Ishikawa (cell line): ENCODE results near the gene FERMT3.

Source experiments
- CEBPB ChIP-seq: IDR thresholded peaks from 2 replicates; pipeline ENCODE4 v1.6.1; 2012
- CREB1 ChIP-seq: IDR thresholded peaks from 2 replicates; pipeline ENCODE4 v1.6.1; 2012; ENCODE audit warnings: low read depth
- EGR1 ChIP-seq: IDR thresholded peaks from 2 replicates; pipeline ENCODE4 v1.6.1; 2012
- EP300 ChIP-seq: IDR thresholded peaks from 2 replicates; pipeline ENCODE4 v1.6.1; 2012; ENCODE audit warnings: borderline replicate concordance
- FOXM1 ChIP-seq: IDR thresholded peaks from 2 replicates; pipeline ENCODE4 v1.6.1; 2012; ENCODE audit warnings: low read depth, borderline replicate concordance
- NFIC ChIP-seq: IDR thresholded peaks from 2 replicates; pipeline ENCODE4 v1.6.1; 2012
- RAD21 ChIP-seq: IDR thresholded peaks from 2 replicates; pipeline ENCODE4 v1.6.1; 2012; ENCODE audit warnings: low read depth
- TAF1 ChIP-seq: IDR thresholded peaks from 2 replicates; pipeline ENCODE4 v1.6.1; 2012; ENCODE audit warnings: low read depth, mild to moderate bottlenecking
- TCF12 ChIP-seq: IDR thresholded peaks from 2 replicates; pipeline ENCODE4 v1.6.1; 2012; ENCODE audit warnings: low read depth
- TEAD4 ChIP-seq: IDR thresholded peaks from 2 replicates; pipeline ENCODE4 v1.6.1; 2012
- YY1 ChIP-seq: IDR thresholded peaks from 2 replicates; pipeline ENCODE4 v1.6.1; 2012; ENCODE audit warnings: low read depth
- ZBTB7A ChIP-seq: IDR thresholded peaks from 2 replicates; pipeline ENCODE4 v1.6.1; 2012; ENCODE audit warnings: low read depth
- TF ChIP-seq, protein P1 (sequence below): IDR thresholded peaks from 2 replicates; pipeline ENCODE4 v1.6.1; 2012
- TF ChIP-seq, protein P2 (sequence below): IDR thresholded peaks from 2 replicates; pipeline ENCODE4 v1.6.1; 2012; ENCODE audit warnings: low read depth, mild to moderate bottlenecking
- TF ChIP-seq, protein P3 (sequence below): IDR thresholded peaks from 2 replicates; pipeline ENCODE4 v1.6.1; 2012

FERMT3 gene

DNA sequence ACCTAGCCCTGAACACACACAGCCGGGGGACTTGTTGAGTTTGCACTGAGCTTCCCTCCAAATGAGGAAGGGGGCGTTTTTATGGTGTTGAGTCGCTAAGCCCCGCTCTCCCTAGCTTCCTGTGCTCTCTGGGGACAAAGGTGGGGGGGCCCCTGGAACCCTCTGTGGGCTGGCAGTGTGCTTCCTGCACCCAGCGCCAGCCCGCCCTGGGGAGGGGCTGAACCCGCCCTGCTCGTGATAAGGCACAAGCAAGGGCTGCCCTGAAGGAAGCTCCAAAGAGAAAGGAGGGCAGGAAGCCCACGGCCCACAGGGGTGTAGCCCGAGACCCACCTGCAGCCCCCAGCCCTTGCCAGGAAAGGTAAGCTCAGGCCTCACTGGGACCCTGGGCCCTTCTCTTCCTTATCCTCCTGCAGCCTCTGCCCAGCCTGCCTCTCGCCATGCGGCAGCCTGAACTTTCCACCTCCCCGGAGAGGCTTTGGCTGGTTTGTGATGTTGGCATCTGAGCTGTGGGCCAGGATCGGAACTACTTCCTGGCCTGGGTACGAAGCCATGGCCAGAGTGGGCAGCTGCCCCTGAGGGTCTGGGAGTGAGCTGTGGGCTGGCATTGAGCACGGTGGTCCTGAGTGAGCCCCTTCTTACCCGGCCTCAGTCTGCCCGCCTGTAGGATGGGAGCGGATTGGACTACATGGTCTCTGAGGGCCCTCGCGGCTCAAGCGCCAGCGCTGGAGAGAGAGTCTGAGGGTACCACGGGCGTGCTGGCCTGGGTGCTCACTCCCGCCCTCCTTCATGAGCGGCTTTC lies at the start of gene FERMT3:
Gene FERMT3 (plus strand): TSS at position 265 of the 799 bp plus-strand sequence. CDS start 644 bp downstream, outside the sequence.
- TF ChIP-seq RAD21 = no peak
- TF ChIP-seq, protein P1, sequence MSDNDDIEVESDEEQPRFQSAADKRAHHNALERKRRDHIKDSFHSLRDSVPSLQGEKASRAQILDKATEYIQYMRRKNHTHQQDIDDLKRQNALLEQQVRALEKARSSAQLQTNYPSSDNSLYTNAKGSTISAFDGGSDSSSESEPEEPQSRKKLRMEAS = no peak
- TF ChIP-seq TAF1 = no peak
- TF ChIP-seq EGR1 = no peak
- TF ChIP-seq CEBPB = no peak

DNA sequence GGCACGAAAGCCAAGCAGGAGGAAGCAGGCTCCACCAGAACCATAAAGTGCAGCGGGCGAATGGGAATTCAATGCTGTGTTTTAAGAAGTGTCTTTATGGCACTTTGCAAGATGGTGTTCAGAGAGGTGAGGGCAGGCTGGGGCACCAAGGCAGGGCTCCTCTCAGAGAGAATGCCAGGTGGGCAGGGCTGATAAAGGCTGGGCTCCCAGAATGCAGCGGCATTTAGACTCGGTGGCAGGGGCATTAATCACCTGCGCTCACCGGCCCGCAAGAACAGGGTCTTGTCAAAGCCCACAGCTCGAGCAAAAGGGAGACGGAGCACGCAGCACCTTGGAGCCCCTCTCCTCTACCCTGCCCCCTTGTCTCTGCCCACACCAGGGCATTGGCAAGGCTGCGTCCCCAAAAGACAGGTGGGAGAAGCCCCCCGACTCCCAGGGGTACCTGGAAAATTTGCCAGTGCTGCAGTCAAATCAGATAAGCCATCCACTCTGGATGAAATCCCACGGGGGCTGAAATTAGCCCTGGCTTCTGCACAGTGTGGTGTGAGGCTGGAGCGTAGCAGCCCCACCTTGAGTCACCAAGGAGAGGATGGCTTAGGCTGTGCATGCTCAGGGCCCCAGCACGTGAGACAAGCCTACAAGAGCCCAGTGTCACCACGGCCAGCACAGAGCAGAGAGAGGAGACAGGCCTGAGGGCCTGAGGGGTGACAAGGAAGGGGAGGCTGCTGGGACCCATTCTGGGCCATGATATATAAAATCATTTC lies 48.7 kb upstream of the FERMT3 start:
- no peak for TF ChIP-seq EP300
- TF ChIP-seq TCF12 = no peak
- no peak for TF ChIP-seq CEBPB
- TF ChIP-seq YY1 = no peak
- no peak for TF ChIP-seq EGR1
- no peak for TF ChIP-seq NFIC
- TF ChIP-seq TAF1 = no peak
- no peak for TF ChIP-seq CREB1
- TF ChIP-seq, protein P1 = no peak
- no peak for TF ChIP-seq ZBTB7A
- TF ChIP-seq, protein P2, sequence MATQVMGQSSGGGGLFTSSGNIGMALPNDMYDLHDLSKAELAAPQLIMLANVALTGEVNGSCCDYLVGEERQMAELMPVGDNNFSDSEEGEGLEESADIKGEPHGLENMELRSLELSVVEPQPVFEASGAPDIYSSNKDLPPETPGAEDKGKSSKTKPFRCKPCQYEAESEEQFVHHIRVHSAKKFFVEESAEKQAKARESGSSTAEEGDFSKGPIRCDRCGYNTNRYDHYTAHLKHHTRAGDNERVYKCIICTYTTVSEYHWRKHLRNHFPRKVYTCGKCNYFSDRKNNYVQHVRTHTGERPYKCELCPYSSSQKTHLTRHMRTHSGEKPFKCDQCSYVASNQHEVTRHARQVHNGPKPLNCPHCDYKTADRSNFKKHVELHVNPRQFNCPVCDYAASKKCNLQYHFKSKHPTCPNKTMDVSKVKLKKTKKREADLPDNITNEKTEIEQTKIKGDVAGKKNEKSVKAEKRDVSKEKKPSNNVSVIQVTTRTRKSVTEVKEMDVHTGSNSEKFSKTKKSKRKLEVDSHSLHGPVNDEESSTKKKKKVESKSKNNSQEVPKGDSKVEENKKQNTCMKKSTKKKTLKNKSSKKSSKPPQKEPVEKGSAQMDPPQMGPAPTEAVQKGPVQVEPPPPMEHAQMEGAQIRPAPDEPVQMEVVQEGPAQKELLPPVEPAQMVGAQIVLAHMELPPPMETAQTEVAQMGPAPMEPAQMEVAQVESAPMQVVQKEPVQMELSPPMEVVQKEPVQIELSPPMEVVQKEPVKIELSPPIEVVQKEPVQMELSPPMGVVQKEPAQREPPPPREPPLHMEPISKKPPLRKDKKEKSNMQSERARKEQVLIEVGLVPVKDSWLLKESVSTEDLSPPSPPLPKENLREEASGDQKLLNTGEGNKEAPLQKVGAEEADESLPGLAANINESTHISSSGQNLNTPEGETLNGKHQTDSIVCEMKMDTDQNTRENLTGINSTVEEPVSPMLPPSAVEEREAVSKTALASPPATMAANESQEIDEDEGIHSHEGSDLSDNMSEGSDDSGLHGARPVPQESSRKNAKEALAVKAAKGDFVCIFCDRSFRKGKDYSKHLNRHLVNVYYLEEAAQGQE = no peak
- no peak for TF ChIP-seq TEAD4
- TF ChIP-seq, protein P3, sequence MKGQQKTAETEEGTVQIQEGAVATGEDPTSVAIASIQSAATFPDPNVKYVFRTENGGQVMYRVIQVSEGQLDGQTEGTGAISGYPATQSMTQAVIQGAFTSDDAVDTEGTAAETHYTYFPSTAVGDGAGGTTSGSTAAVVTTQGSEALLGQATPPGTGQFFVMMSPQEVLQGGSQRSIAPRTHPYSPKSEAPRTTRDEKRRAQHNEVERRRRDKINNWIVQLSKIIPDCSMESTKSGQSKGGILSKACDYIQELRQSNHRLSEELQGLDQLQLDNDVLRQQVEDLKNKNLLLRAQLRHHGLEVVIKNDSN = no peak
- TF ChIP-seq FOXM1 = no peak
- no peak for TF ChIP-seq RAD21

DNA sequence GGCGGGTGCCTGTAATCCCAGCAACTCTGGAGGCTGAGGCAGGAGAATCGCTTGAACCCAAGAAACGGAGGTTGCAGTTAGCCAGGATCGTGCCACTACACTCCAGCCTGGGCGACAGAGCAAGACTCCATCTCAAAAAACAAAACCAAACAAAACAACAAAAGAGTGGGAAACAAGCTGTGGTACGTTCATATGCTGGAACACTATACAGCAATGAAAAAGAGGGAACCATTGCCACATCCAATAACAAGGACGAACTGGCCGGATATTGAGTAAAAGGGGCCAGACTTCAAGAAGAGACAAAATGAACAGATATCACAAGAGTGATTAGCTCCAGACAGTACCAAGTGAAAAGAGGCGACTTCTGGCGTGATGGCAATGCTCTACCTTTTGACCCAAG lies 45.5 kb upstream of the FERMT3 start:
- TF ChIP-seq FOXM1 = no peak
- TF ChIP-seq TEAD4 = no peak
- TF ChIP-seq, protein P1 = no peak
- no peak for TF ChIP-seq TCF12

DNA sequence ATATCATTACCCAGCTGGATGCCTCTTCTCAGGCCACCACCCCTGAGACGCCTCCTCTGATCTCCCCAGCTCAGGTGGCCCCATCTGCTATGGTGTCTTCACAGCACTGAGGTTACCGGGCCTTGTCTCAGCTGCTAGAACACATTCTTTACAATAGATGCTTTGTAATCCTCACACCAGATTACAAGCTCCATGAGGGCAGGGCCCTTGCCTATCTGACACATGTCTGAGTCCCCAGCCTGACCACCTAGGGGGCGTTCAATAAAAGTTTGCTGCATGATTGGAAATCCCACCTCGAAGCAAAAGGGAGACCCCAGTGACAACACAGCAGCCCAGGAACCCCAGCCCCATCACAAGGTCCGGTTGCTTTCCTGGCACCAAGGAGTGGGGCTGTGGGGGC lies 42.6 kb upstream of the FERMT3 start:
- no peak for TF ChIP-seq CEBPB
- TF ChIP-seq, protein P3 = no peak
- TF ChIP-seq FOXM1 = no peak
- TF ChIP-seq, protein P2 = no peak
- TF ChIP-seq, protein P1 = no peak
- TF ChIP-seq YY1 = no peak
- no peak for TF ChIP-seq TCF12
- TF ChIP-seq TAF1 = no peak
- TF ChIP-seq EGR1 = no peak
- no peak for TF ChIP-seq TEAD4
- no peak for TF ChIP-seq ZBTB7A
- no peak for TF ChIP-seq CREB1
- TF ChIP-seq RAD21 = no peak
